WTC11 (cell line): ENCODE data around the gene KRT20.

Experiments
- ESRRA ChIP-seq: sonication (generic); formaldehyde crosslinking; IDR thresholded peaks from 2 replicates; pipeline ENCODE4 v1.8.1; 2022; ENCODE audit warnings: mild to moderate bottlenecking, missing genetic modification reagents, borderline replicate concordance
- FOXJ3 ChIP-seq: sonication (generic); formaldehyde crosslinking; IDR thresholded peaks from 2 replicates; pipeline ENCODE4 v1.9.0; 2021; ENCODE audit warnings: missing genetic modification reagents, mild to moderate bottlenecking, borderline replicate concordance
- KAT7 ChIP-seq: sonication (generic); formaldehyde crosslinking; IDR thresholded peaks from 2 replicates; pipeline ENCODE4 v1.8.1; 2023; ENCODE audit warnings: missing genetic modification reagents, mild to moderate bottlenecking, borderline replicate concordance
- MYBL2 ChIP-seq: sonication (generic); formaldehyde crosslinking; IDR thresholded peaks from 2 replicates; pipeline ENCODE4 v1.8.1; 2023; ENCODE audit warnings: mild to moderate bottlenecking, moderate library complexity, missing genetic modification reagents
- TP53 ChIP-seq: sonication (generic); formaldehyde crosslinking; IDR thresholded peaks from 2 replicates; pipeline ENCODE4 v1.8.1; 2023; ENCODE audit warnings: mild to moderate bottlenecking, missing genetic modification reagents
- TF ChIP-seq, protein P1 (sequence below): sonication (generic); formaldehyde crosslinking; IDR thresholded peaks from 2 replicates; pipeline ENCODE4 v1.8.1; 2023; ENCODE audit warnings: mild to moderate bottlenecking, missing genetic modification reagents, moderate library complexity
- TF ChIP-seq, protein P2 (sequence below): fragments of 200-600 bp; IDR thresholded peaks from 2 replicates; pipeline ENCODE4 v1.8.0; 2022; ENCODE audit warnings: antibody characterized with exemption
- TF ChIP-seq, protein P3 (sequence below): sonication (generic); formaldehyde crosslinking; IDR thresholded peaks from 2 replicates; pipeline ENCODE4 v1.8.1; 2023; ENCODE audit warnings: mild to moderate bottlenecking, moderate library complexity, missing genetic modification reagents
- TF ChIP-seq, protein P4 (sequence below): sonication (generic); formaldehyde crosslinking; IDR thresholded peaks from 2 replicates; pipeline ENCODE4 v1.8.0; 2022; ENCODE audit warnings: missing genetic modification reagents
- TF ChIP-seq, protein P5 (sequence below): sonication (generic); formaldehyde crosslinking; IDR thresholded peaks from 2 replicates; pipeline ENCODE4 v1.8.0; 2022; ENCODE audit warnings: mild to moderate bottlenecking, missing genetic modification reagents
- TF ChIP-seq, protein P6 (sequence below): sonication (generic); formaldehyde crosslinking; IDR thresholded peaks from 2 replicates; pipeline ENCODE4 v1.8.0; 2022; ENCODE audit warnings: mild to moderate bottlenecking, missing genetic modification reagents

DNA sequence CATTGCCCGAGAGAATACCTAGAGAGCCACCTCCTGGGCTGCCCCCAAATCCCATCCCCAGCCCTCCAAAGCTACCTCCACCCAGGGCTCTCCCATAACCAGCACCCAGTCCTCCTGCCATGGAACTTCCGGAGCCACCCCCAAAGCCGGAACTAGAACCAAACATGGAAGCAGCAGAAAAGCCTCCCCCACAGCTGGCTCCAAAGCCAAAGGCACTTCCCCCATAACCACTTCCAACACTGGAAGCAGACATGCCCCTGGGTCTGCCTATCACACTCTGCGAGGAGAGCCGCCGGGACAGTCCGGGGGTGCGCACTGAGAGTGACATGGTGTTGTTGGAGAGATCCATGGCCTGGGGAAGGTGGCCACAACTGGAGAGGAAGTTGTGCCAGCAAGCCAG lies 18.2 kb downstream of the KRT20 start, which contains the start of gene KRT12:
- TF ChIP-seq ESRRA (CRISPR knock-in tag) (no peak), TP53 (CRISPR knock-in tag) (no peak), KAT7 (no peak), FOXJ3 (CRISPR knock-in tag) (no peak), MYBL2 (no peak)
- TF ChIP-seq, protein P1, sequence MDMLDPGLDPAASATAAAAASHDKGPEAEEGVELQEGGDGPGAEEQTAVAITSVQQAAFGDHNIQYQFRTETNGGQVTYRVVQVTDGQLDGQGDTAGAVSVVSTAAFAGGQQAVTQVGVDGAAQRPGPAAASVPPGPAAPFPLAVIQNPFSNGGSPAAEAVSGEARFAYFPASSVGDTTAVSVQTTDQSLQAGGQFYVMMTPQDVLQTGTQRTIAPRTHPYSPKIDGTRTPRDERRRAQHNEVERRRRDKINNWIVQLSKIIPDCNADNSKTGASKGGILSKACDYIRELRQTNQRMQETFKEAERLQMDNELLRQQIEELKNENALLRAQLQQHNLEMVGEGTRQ (CRISPR knock-in tag), result no peak
- TF ChIP-seq, protein P2, sequence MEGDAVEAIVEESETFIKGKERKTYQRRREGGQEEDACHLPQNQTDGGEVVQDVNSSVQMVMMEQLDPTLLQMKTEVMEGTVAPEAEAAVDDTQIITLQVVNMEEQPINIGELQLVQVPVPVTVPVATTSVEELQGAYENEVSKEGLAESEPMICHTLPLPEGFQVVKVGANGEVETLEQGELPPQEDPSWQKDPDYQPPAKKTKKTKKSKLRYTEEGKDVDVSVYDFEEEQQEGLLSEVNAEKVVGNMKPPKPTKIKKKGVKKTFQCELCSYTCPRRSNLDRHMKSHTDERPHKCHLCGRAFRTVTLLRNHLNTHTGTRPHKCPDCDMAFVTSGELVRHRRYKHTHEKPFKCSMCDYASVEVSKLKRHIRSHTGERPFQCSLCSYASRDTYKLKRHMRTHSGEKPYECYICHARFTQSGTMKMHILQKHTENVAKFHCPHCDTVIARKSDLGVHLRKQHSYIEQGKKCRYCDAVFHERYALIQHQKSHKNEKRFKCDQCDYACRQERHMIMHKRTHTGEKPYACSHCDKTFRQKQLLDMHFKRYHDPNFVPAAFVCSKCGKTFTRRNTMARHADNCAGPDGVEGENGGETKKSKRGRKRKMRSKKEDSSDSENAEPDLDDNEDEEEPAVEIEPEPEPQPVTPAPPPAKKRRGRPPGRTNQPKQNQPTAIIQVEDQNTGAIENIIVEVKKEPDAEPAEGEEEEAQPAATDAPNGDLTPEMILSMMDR, result no peak
- TF ChIP-seq, protein P3, sequence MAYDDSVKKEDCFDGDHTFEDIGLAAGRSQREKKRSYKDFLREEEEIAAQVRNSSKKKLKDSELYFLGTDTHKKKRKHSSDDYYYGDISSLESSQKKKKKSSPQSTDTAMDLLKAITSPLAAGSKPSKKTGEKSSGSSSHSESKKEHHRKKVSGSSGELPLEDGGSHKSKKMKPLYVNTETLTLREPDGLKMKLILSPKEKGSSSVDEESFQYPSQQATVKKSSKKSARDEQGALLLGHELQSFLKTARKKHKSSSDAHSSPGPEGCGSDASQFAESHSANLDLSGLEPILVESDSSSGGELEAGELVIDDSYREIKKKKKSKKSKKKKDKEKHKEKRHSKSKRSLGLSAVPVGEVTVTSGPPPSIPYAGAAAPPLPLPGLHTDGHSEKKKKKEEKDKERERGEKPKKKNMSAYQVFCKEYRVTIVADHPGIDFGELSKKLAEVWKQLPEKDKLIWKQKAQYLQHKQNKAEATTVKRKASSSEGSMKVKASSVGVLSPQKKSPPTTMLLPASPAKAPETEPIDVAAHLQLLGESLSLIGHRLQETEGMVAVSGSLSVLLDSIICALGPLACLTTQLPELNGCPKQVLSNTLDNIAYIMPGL, result no peak
- TF ChIP-seq, protein P4, sequence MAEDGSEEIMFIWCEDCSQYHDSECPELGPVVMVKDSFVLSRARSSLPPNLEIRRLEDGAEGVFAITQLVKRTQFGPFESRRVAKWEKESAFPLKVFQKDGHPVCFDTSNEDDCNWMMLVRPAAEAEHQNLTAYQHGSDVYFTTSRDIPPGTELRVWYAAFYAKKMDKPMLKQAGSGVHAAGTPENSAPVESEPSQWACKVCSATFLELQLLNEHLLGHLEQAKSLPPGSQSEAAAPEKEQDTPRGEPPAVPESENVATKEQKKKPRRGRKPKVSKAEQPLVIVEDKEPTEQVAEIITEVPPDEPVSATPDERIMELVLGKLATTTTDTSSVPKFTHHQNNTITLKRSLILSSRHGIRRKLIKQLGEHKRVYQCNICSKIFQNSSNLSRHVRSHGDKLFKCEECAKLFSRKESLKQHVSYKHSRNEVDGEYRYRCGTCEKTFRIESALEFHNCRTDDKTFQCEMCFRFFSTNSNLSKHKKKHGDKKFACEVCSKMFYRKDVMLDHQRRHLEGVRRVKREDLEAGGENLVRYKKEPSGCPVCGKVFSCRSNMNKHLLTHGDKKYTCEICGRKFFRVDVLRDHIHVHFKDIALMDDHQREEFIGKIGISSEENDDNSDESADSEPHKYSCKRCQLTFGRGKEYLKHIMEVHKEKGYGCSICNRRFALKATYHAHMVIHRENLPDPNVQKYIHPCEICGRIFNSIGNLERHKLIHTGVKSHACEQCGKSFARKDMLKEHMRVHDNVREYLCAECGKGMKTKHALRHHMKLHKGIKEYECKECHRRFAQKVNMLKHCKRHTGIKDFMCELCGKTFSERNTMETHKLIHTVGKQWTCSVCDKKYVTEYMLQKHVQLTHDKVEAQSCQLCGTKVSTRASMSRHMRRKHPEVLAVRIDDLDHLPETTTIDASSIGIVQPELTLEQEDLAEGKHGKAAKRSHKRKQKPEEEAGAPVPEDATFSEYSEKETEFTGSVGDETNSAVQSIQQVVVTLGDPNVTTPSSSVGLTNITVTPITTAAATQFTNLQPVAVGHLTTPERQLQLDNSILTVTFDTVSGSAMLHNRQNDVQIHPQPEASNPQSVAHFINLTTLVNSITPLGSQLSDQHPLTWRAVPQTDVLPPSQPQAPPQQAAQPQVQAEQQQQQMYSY (CRISPR knock-in tag), result no peak
- TF ChIP-seq, protein P5, sequence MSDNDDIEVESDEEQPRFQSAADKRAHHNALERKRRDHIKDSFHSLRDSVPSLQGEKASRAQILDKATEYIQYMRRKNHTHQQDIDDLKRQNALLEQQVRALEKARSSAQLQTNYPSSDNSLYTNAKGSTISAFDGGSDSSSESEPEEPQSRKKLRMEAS (CRISPR knock-in tag), result no peak
- TF ChIP-seq, protein P6, sequence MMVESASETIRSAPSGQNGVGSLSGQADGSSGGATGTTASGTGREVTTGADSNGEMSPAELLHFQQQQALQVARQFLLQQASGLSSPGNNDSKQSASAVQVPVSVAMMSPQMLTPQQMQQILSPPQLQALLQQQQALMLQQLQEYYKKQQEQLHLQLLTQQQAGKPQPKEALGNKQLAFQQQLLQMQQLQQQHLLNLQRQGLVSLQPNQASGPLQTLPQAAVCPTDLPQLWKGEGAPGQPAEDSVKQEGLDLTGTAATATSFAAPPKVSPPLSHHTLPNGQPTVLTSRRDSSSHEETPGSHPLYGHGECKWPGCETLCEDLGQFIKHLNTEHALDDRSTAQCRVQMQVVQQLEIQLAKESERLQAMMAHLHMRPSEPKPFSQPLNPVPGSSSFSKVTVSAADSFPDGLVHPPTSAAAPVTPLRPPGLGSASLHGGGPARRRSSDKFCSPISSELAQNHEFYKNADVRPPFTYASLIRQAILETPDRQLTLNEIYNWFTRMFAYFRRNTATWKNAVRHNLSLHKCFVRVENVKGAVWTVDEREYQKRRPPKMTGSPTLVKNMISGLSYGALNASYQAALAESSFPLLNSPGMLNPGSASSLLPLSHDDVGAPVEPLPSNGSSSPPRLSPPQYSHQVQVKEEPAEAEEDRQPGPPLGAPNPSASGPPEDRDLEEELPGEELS (CRISPR knock-in tag), result no peak
